ENCODE results near the gene XYLB.

The XYLB gene

DNA sequence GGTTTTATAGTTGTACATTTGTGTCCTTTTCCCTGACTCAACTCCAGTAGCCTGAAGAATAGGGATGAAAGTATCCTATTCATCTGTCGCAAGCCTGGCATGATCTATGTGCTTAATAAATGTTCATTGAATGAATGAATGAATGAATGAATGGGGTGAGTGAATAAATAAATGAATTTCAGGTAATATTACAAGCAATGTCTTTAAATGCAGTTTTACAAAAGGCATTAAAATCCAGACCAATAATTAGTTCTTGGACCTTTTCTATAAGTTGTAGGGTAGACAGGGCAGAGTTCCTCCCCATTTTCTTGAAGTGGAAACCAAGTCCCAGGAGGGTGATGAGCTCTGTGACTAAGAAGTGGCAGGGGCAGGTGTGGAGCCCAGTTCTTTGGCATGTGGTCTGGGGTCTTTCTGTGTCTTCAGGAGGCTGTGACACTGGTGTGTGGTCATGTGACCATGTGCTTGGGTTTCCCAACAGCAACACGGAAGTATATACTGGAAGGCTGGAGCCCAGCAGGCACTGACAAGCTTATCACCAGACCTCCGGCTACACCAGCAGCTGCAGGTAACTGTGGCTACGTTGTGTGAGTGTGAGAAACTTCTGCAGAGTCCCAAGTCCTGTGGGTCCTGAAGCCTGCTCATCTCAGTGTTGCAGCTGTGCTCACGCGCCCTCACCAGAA lies 18.3 kb downstream of the XYLB start:
- Histone ChIP-seq H3K4me3 (ENCODE audit: low read depth, low read length) (no peak overlapping the region), H3K27me3 (ENCODE audit: insufficient read depth, low read depth, severe bottlenecking) (no peaks in the 10 kb centered on the region), H3K27ac (no peak overlapping the region), H3K9me3 (ENCODE audit: severe bottlenecking) (no peaks in the 10 kb centered on the region), H3K36me3 (peaks cover 19% of the 10 kb centered on the region)
- no peak for DNase-seq
- TF ChIP-seq CTCF (IDR thresholded peaks at IDR 0.05; ENCODE audit: low read depth, low read length): no peak

DNA sequence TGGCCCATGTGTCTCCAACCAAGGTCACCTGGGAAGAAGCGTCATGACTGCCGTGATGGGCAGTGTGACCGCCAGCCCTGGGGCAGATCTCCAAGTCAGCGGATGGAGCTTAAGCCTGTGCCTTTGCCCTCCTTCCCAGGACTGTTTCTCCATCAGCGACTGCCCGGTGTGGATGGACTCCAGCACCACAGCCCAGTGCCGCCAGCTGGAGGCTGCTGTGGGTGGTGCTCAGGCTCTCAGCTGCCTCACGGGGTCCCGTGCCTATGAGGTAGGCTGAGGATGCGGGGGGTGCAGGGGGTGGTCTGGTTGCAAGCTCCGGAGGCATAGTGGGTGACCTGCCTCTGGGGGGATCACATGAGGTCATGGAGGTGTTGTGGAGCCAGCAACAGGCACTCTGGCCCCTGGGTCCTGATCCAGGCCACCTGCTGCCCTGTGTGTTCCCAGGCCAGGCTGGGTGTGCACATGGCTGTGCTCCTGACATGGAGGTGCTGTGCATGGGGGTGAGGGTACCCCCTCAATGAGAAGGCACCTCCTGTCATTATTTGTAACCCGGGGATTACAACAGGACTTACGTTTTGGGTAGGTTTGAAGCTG lies 19.0 kb downstream of the XYLB start:
- no peak for TF ChIP-seq CTCF (IDR thresholded peaks at IDR 0.05; ENCODE audit: low read depth, low read length)
- DNase-seq: no peak
- no peak overlapping the region for H3K4me3 ChIP-seq (ENCODE audit: low read depth, low read length)
- H3K36me3 ChIP-seq: peaks cover 24% of the 10 kb centered on the region
- H3K27ac ChIP-seq: no peak overlapping the region
- no peaks in the 10 kb centered on the region for H3K9me3 ChIP-seq (ENCODE audit: severe bottlenecking)
- H3K27me3 ChIP-seq (ENCODE audit: insufficient read depth, low read depth, severe bottlenecking): no peaks in the 10 kb centered on the region

DNA sequence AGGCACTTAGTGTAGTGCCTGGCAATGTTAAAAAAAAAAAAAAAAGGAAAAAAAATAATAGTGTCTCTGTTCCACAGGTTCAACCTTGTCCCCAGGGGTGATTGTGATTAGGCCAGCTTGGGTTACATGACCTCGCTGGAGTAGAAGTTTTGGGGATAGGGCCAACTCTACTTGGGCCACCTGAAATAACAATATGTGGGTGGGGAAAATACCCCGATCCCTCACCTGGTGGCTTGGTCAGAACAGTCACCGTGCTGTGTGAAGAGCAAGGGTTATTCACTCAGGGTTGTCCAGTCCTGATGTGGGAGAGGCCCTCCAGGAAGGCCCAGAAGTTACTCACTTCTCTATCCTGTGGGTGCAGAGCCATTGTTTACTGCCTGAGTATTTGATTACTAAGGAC lies 19.5 kb downstream of the XYLB start:
- H3K27me3 ChIP-seq (ENCODE audit: insufficient read depth, low read depth, severe bottlenecking): no peaks in the 10 kb centered on the region
- no peak overlapping the region for H3K27ac ChIP-seq
- no peak overlapping the region for H3K4me3 ChIP-seq (ENCODE audit: low read depth, low read length)
- DNase-seq: no peak
- H3K9me3 ChIP-seq (ENCODE audit: severe bottlenecking): no peaks in the 10 kb centered on the region
- peaks cover 22% of the 10 kb centered on the region for H3K36me3 ChIP-seq
- no peak for TF ChIP-seq CTCF (IDR thresholded peaks at IDR 0.05; ENCODE audit: low read depth, low read length)

DNA sequence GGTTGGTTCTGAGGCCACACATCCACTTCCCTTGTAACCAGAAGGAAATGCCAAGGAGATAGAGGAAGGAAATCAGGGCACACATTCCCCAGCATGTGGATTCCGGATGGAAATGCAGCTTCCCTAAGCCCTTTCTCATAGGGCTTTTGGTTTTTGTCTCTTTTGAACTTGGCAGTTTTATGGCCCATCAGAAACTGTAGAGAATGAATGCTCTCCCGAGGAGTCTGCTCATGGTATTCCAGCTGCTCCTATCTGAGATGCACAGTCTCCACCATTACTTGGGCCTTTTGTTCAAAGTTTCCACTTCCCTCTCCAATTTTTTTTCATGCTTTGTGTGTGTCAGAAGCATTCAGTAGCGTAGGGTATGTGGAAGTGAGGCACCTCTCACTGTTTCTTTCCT lies 21.2 kb downstream of the XYLB start:
- H3K27ac ChIP-seq: no peak overlapping the region
- no peak overlapping the region for H3K4me3 ChIP-seq (ENCODE audit: low read depth, low read length)
- no peak for TF ChIP-seq CTCF (IDR thresholded peaks at IDR 0.05; ENCODE audit: low read depth, low read length)
- H3K9me3 ChIP-seq (ENCODE audit: severe bottlenecking): no peaks in the 10 kb centered on the region
- H3K36me3 ChIP-seq: peaks cover 28% of the 10 kb centered on the region
- no peaks in the 10 kb centered on the region for H3K27me3 ChIP-seq (ENCODE audit: insufficient read depth, low read depth, severe bottlenecking)
- DNase-seq: no peak

DNA sequence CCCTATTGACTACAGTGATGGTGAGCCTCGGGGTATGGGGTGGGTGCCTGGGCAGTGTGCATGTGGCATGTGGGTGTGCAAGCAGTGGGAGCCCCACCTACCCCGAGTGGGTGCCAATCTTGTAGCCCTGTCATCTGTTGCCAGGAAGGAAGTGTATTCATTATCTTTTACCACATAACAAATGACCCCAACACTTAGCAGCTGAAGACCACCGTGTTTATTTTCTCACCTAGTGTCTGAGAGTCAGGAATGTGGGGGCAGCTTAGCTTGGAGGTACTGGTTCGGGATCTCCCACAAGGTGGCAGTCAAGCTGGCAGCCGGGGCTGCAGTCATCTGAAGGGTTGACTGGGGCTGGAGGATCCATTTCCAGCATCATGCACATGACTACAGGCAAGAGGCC lies 21.7 kb downstream of the XYLB start:
- no peaks in the 10 kb centered on the region for H3K27me3 ChIP-seq (ENCODE audit: insufficient read depth, low read depth, severe bottlenecking)
- TF ChIP-seq CTCF (IDR thresholded peaks at IDR 0.05; ENCODE audit: low read depth, low read length): peak; percentile 50
- no peak for DNase-seq
- no peak overlapping the region for H3K27ac ChIP-seq
- H3K4me3 ChIP-seq (ENCODE audit: low read depth, low read length): no peak overlapping the region
- H3K36me3 ChIP-seq: peaks cover 28% of the 10 kb centered on the region
- no peaks in the 10 kb centered on the region for H3K9me3 ChIP-seq (ENCODE audit: severe bottlenecking)

GRCh38 chr3:38369186-38369585 lies 22.6 kb downstream of the XYLB start:
- Histone ChIP-seq H3K27ac (no peak overlapping the region), H3K4me3 (ENCODE audit: low read depth, low read length) (no peak overlapping the region), H3K27me3 (ENCODE audit: insufficient read depth, low read depth, severe bottlenecking) (no peaks in the 10 kb centered on the region), H3K36me3 (peaks cover 28% of the 10 kb centered on the region), H3K9me3 (ENCODE audit: severe bottlenecking) (no peaks in the 10 kb centered on the region)
- no peak for DNase-seq
- no peak for TF ChIP-seq CTCF (IDR thresholded peaks at IDR 0.05; ENCODE audit: low read depth, low read length)
